Measurements from ENCODE around the gene EPHA10.

EPHA10 gene

GRCh38 chr1:37726751-37727585 lies 38.0 kb downstream of the EPHA10 start:
- TF ChIP-seq TAF1 (IDR thresholded peaks at IDR 0.05; ENCODE audit: borderline replicate concordance, insufficient read depth, low read length), result no peak
- TF ChIP-seq POLR2AphosphoS5 (IDR thresholded peaks at IDR 0.05; ENCODE audit: low read depth, low read length), result no peak
- TF ChIP-seq FOXP2 (optimal IDR thresholded peaks at IDR 0.05; ENCODE audit: borderline replicate concordance, extremely low read depth, extremely low read length, insufficient read depth), result no peak
- no peak for TF ChIP-seq REST (IDR thresholded peaks at IDR 0.05; ENCODE audit: insufficient read depth in 1 of 2, low read depth in 2 of 2, low read length in 2 of 2)
- no peak for TF ChIP-seq SIN3A (IDR thresholded peaks at IDR 0.05; ENCODE audit: borderline replicate concordance, insufficient read depth, low read length)

- TF ChIP-seq SIN3A (IDR thresholded peaks at IDR 0.05; ENCODE audit: borderline replicate concordance, insufficient read depth, low read length) (no peak), TAF1 (IDR thresholded peaks at IDR 0.05; ENCODE audit: borderline replicate concordance, insufficient read depth, low read length) (no peak), FOXP2 (optimal IDR thresholded peaks at IDR 0.05; ENCODE audit: borderline replicate concordance, extremely low read depth, extremely low read length, insufficient read depth) (no peak), POLR2AphosphoS5 (IDR thresholded peaks at IDR 0.05; ENCODE audit: low read depth, low read length) (no peak), REST (IDR thresholded peaks at IDR 0.05; ENCODE audit: insufficient read depth in 1 of 2, low read depth in 2 of 2, low read length in 2 of 2) (no peak)
These were observed 38.9 kb downstream of the EPHA10 start for GRCh38 chr1:37725851-37726613.

DNA sequence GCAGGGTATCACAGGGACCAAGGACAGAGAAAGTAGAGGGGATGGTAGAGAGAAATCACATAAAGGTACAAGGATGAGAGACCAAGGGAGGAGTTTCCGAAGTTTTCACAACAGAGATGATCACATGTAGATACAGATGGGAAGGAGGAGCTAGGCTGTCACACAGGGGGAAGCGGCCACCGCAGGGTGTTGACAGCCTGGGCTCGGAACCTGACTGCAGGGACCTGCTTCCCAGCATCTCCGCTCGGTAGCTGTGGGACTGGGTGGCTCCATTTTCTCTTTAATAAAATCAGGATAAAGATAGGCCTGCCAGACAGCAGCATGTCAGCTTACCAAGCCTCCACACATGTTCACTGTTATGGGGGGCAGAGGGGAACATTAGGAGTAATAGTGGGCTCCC lies 40.3 kb downstream of the EPHA10 start:
- no peak for TF ChIP-seq FOXP2 (optimal IDR thresholded peaks at IDR 0.05; ENCODE audit: borderline replicate concordance, extremely low read depth, extremely low read length, insufficient read depth)
- no peak for TF ChIP-seq REST (IDR thresholded peaks at IDR 0.05; ENCODE audit: insufficient read depth in 1 of 2, low read depth in 2 of 2, low read length in 2 of 2)
- TF ChIP-seq TAF1 (IDR thresholded peaks at IDR 0.05; ENCODE audit: borderline replicate concordance, insufficient read depth, low read length), result no peak
- TF ChIP-seq SIN3A (IDR thresholded peaks at IDR 0.05; ENCODE audit: borderline replicate concordance, insufficient read depth, low read length), result no peak
- TF ChIP-seq POLR2AphosphoS5 (IDR thresholded peaks at IDR 0.05; ENCODE audit: low read depth, low read length), result no peak

DNA sequence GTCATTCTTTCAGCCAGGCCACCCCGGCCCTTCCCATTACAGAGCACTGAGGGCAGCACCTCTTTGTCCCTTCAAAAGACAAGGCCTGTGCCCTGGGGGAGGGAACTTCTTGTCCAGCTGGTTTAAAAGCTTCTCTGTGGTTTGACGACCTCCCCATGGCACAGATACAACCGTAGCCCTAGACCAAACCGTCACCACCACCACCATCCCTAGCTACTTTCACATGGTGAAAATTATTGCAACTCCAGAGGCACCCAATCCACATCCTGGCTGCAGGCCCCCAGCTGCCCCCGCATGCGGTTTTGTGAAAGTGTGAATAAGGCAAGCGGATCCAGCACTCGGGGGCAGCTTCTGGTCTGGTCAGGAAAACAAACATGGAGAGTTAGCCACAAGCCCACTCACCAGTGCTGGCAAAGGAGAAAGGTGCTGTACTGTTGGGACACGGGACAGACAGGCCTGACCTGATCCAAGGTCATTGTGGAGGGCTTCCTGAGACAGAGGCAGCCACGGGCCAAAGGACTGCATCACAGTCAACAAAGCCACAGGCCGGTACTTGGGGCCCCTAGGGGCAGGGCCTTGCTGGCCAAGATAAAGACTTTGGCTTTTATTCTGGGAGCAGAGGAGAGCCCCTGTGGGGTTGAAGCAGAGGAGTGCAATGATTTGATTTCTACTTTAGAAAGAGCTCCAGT lies 41.4 kb downstream of the EPHA10 start:
- TF ChIP-seq POLR2AphosphoS5 (IDR thresholded peaks at IDR 0.05; ENCODE audit: low read depth, low read length) (no peak), REST (IDR thresholded peaks at IDR 0.05; ENCODE audit: insufficient read depth in 1 of 2, low read depth in 2 of 2, low read length in 2 of 2) (no peak), FOXP2 (optimal IDR thresholded peaks at IDR 0.05; ENCODE audit: borderline replicate concordance, extremely low read depth, extremely low read length, insufficient read depth) (no peak), SIN3A (IDR thresholded peaks at IDR 0.05; ENCODE audit: borderline replicate concordance, insufficient read depth, low read length) (no peak), TAF1 (IDR thresholded peaks at IDR 0.05; ENCODE audit: borderline replicate concordance, insufficient read depth, low read length) (no peak)

Data from PFSK-1 (cell line).